Measurements from ENCODE around the gene TBCA. TPM values are rescaled to one million over a fixed set of nuclear protein-coding genes. Genes with fewer than 3 reads are reported as not detected.

Gene TBCA
- total RNA-seq, 1 experiment from 2014 or later, result 327 TPM

GRCh38 chr5:77651343-77651742 lies 124.8 kb downstream of the TBCA start (continued):
- TF ChIP-seq TEAD4 (CRISPR knock-in tag; IDR thresholded peaks at IDR 0.05) (no peak), NFE2L1 (CRISPR knock-in tag; IDR thresholded peaks at IDR 0.05) (no peak), NR1H2 (CRISPR knock-in tag; IDR thresholded peaks at IDR 0.05) (no peak), USF2 (CRISPR knock-in tag; IDR thresholded peaks at IDR 0.05) (no peak), FOXP4 (CRISPR knock-in tag; IDR thresholded peaks at IDR 0.05) (no peak), ESRRA (CRISPR knock-in tag; IDR thresholded peaks at IDR 0.05; ENCODE audit: borderline replicate concordance) (no peak), RELA (CRISPR knock-in tag; IDR thresholded peaks at IDR 0.05; ENCODE audit: borderline replicate concordance) (no peak), PRDM15 (CRISPR knock-in tag; IDR thresholded peaks at IDR 0.05) (no peak), ARID4B (CRISPR knock-in tag; IDR thresholded peaks at IDR 0.05; ENCODE audit: borderline replicate concordance) (no peak)

- H3K36me3 Mint-ChIP-seq, result no peaks in the 10 kb centered on the region
- POLR2A ChIA-PET, result no interaction called here
- CTCF ChIA-PET, result no interaction called here
- H3K4me1 Mint-ChIP-seq, result peaks cover 3% of the 10 kb centered on the region; the same call in 1 of the 2 replicates
- H3K9me3 Mint-ChIP-seq, result no peaks in the 10 kb centered on the region
- no peak overlapping the region for H3K27ac Mint-ChIP-seq
- DNase-seq (ENCODE audit: low spot score) (no peak), ATAC-seq (no peak)
- peaks cover 95% of the 10 kb centered on the region for H3K27me3 Mint-ChIP-seq (ENCODE audit: low read depth)
- no peak overlapping the region for H3K4me3 Mint-ChIP-seq
- no peak for TF ChIP-seq ZNF121 (CRISPR knock-in tag; IDR thresholded peaks at IDR 0.05)
- no peak for TF ChIP-seq ZNF532 (CRISPR knock-in tag; IDR thresholded peaks at IDR 0.05; ENCODE audit: borderline replicate concordance)
- TF ChIP-seq JAZF1 (CRISPR knock-in tag; IDR thresholded peaks at IDR 0.05), result no peak
- no peak for TF ChIP-seq CREB1 (CRISPR knock-in tag; IDR thresholded peaks at IDR 0.05)
- TF ChIP-seq PRRX2 (CRISPR knock-in tag; IDR thresholded peaks at IDR 0.05), result no peak
- TF ChIP-seq ATF6 (CRISPR knock-in tag; IDR thresholded peaks at IDR 0.05), result no peak
- no peak for TF ChIP-seq ATF2 (CRISPR knock-in tag; IDR thresholded peaks at IDR 0.05; ENCODE audit: borderline replicate concordance, low read depth)
- TF ChIP-seq ESRRA (CRISPR knock-in tag; IDR thresholded peaks at IDR 0.05; ENCODE audit: borderline replicate concordance), result no peak
- no peak for TF ChIP-seq ZNF671 (CRISPR knock-in tag; IDR thresholded peaks at IDR 0.05)
- TF ChIP-seq MXD4 (CRISPR knock-in tag; IDR thresholded peaks at IDR 0.05; ENCODE audit: borderline replicate concordance), result no peak
Observed at GRCh38 chr5:77650686-77651085, 125.5 kb downstream of the TBCA start.

Measured in WTC11 (cell line).